ENCODE measurements around the gene OSBP2.

The OSBP2 gene

DNA sequence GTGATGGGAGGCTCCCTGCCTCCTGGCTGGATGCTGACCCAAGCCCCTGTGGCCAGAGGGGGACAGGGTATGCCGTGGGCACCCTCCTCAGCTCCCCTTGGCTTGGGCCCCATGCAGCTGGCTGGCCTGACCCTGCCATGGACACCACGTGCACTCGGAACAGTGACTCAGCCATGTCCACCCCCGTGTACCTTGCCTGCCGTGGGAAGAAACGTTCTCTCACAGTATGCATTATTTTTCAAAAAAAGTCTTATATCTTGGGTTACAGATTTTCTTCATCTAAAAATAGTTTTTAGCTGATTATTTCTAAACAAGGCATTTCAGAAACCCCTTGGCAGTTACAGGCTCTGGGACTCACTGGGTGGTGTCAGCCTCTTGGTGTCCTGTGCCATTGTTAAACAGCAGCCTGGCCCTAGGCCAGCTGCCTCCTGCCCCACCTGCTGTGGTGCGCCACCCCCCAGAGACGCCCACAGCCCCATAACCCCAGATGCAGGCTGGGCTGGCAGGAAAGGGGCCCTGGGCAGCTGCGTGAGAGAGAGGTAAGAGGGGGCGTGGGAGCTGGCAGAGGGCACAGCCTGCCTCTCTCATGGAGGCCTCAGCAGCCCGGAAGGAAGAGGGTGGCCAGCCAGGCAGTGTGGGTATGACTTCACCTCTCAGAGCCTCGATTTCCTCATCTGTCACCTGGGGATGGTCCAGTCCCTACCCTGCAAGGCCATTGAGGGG, 174.2 kb downstream of the OSBP2 start:
- no peaks in the 10 kb centered on the region for H3K4me1 ChIP-seq
- no peak overlapping the region for H3K4me3 ChIP-seq
- H3K36me3 ChIP-seq = no peaks in the 10 kb centered on the region
- H3K9me3 ChIP-seq = no peaks in the 10 kb centered on the region
- DNase-seq = peak; percentile 13 to 34
- intact Hi-C loops (cut with DNase I; ENCODE audit: low total_unique reads) = no loop called here
- no peak overlapping the region for H3K27ac ChIP-seq
- H3K27me3 ChIP-seq = no peaks in the 10 kb centered on the region
- TF ChIP-seq CTCF (IDR thresholded peaks at IDR 0.05) = no peak

DNA sequence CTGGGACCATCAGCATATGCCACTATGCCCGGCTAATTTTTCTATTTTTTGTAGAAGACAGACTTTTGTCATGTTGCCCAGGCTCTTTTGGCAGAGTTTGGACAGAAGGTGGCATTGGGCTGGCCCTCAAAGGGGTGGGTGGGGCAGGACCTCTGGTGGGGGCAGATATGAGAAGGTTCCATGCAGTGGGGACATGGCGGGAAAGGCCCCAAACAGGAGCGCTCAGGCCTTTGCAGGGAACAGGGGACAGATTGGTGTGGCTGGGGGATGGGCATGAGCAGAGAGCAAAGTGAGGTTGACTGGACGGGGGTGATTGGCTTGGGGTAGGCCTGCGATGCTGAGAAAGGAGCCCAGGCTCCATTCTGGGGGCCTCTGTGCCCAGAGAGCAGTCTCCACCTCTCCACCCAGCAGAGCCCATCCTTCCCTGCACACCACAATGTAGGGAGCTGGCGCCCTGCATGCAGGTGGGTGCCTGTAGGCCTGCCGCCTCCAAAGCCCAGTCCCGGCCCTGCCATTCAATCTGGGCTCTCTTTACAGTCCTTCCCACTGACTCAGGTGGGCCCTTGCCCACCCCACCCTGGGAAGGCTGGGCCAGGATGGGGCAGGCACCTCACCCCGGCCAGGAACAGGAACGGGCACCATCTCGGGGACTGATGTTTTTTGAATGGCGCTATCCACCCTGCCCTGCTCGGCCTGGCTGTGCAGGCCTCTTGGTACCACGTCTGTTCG, 175.2 kb downstream of the OSBP2 start:
- H3K36me3 ChIP-seq = no peaks in the 10 kb centered on the region
- no peaks in the 10 kb centered on the region for H3K4me1 ChIP-seq
- intact Hi-C loops (cut with DNase I; ENCODE audit: low total_unique reads) = no loop called here
- no peak overlapping the region for H3K27ac ChIP-seq
- H3K9me3 ChIP-seq = no peaks in the 10 kb centered on the region
- H3K27me3 ChIP-seq = no peaks in the 10 kb centered on the region
- no peak for TF ChIP-seq CTCF (IDR thresholded peaks at IDR 0.05)
- DNase-seq = peak; percentile 15 to 49
- H3K4me3 ChIP-seq = no peak overlapping the region

- peak; percentile 13 to 49 for DNase-seq
- Histone ChIP-seq H3K36me3 (no peaks in the 10 kb centered on the region), H3K4me3 (no peak overlapping the region), H3K9me3 (no peaks in the 10 kb centered on the region), H3K27me3 (no peaks in the 10 kb centered on the region), H3K27ac (no peak overlapping the region), H3K4me1 (no peaks in the 10 kb centered on the region)
- no peak for TF ChIP-seq CTCF (IDR thresholded peaks at IDR 0.05)
- intact Hi-C loops (cut with DNase I; ENCODE audit: low total_unique reads) = no loop called here
These were observed 176.0 kb downstream of the OSBP2 start for GRCh38 chr22:30870451-30871345.

DNA sequence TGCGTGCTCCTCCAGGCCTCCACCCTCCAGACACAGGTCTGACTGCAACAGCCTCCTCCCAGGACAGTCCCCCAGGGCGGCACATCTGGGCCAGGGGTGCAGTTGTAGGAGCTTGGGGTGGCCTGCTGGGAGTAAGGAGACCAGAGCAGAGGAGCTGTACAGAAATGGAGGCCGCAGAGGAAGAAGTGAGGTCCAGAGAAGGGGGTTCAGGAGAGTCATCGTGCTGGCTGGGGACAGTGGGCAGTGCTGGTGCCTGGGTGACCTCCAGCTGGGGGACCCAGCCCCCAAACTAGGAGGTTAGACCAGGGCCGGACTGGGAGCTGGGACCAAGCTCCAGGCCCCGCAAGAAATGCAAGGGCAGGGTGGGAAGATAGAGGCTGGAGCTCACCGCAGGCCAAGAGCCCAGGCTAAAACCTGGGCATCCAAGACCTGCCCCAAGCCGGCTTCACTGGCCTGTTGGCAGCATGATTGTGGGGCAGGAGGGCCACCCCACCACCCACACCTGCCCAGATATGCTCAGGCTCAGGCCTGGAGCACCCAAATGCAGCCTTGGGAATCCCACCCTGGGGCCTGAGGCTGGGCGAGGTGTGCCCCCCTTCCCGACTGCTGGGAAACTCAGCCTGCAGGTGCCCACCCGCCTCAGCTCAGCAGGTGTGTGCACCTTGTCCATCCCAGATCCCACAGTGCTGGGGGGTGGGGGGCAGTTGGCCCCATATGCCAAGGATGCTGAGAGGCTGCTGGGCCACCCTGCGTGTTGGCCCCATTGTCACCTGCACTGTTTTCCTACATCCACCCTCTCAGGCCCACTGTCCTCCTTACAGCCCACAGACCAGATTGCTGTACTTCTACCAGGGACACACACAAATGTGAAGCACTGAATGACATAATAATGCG, 177.0 kb downstream of the OSBP2 start:
- no peaks in the 10 kb centered on the region for H3K27me3 ChIP-seq
- no peaks in the 10 kb centered on the region for H3K36me3 ChIP-seq
- DNase-seq = peak in 1 of 2 donors; percentile 56
- no peaks in the 10 kb centered on the region for H3K9me3 ChIP-seq
- no peaks in the 10 kb centered on the region for H3K4me1 ChIP-seq
- no peak overlapping the region for H3K27ac ChIP-seq
- no peak overlapping the region for H3K4me3 ChIP-seq
- no peak for TF ChIP-seq CTCF (IDR thresholded peaks at IDR 0.05)
- intact Hi-C loops (cut with DNase I; ENCODE audit: low total_unique reads) = no loop called here
